HG02759 (cell line): ENCODE measurements around the gene R3HDM1.
A peak's percentile ranks its signal among the peaks of the same experiment; 100 is the strongest.
"Not testable (repeated sequence)": the region's sequence is repeated elsewhere in the genome, so short reads cannot be mapped to it uniquely, and the experiment has no call there.

Source experiments
- ATAC-seq: cut with Tn5 transposase; IDR thresholded peaks from one replicate; pipeline ENCODE4 v1.9.1; 2021; ENCODE audit warnings: mild to moderate bottlenecking, moderate library complexity; ENCODE audit not compliant: unreplicated experiment

R3HDM1 gene

GRCh38 chr2:135563793-135564192, 32.5 kb downstream of the R3HDM1 start:
- no peak for ATAC-seq

GRCh38 chr2:135570884-135571283, 39.6 kb downstream of the R3HDM1 start:
- ATAC-seq: no peak

GRCh38 chr2:135573620-135574019, 42.3 kb downstream of the R3HDM1 start:
- ATAC-seq: no peak

- no peak for ATAC-seq
These were observed 50.0 kb downstream of the R3HDM1 start for GRCh38 chr2:135581282-135581681.

- no peak for ATAC-seq
These were observed 51.1 kb downstream of the R3HDM1 start for GRCh38 chr2:135582383-135582782.

GRCh38 chr2:135585586-135585985, 54.3 kb downstream of the R3HDM1 start:
- no peak for ATAC-seq

GRCh38 chr2:135586148-135586547, 54.9 kb downstream of the R3HDM1 start:
- ATAC-seq: no peak

GRCh38 chr2:135587958-135588357, 56.7 kb downstream of the R3HDM1 start:
- ATAC-seq: no peak

GRCh38 chr2:135590619-135591260, 59.5 kb downstream of the R3HDM1 start:
- ATAC-seq: peak; percentile 50

GRCh38 chr2:135600915-135601314, 69.6 kb downstream of the R3HDM1 start:
- ATAC-seq: no peak

- no peak for ATAC-seq
These were observed 72.3 kb downstream of the R3HDM1 start for GRCh38 chr2:135603543-135603942.

- no peak for ATAC-seq
These were observed 76.3 kb downstream of the R3HDM1 start for GRCh38 chr2:135607561-135607960.

GRCh38 chr2:135612319-135612718, 81.0 kb downstream of the R3HDM1 start:
- no peak for ATAC-seq

- ATAC-seq: no peak
These were observed 84.1 kb downstream of the R3HDM1 start for GRCh38 chr2:135615404-135615803.

GRCh38 chr2:135617501-135618015, 86.3 kb downstream of the R3HDM1 start:
- ATAC-seq: no peak

GRCh38 chr2:135620198-135620597, 88.9 kb downstream of the R3HDM1 start:
- ATAC-seq: no peak

- no peak for ATAC-seq
These were observed 98.2 kb downstream of the R3HDM1 start for GRCh38 chr2:135629520-135629919.

GRCh38 chr2:135630034-135630433, 98.8 kb downstream of the R3HDM1 start:
- not testable (repeated sequence) for ATAC-seq

GRCh38 chr2:135630488-135630887, 99.2 kb downstream of the R3HDM1 start:
- no peak for ATAC-seq

- ATAC-seq: no peak
These were observed 102.3 kb downstream of the R3HDM1 start for GRCh38 chr2:135633582-135633981.

GRCh38 chr2:135635212-135635835, 104.0 kb downstream of the R3HDM1 start:
- no peak for ATAC-seq

- no peak for ATAC-seq
These were observed 105.7 kb downstream of the R3HDM1 start for GRCh38 chr2:135636982-135637381.
